Astrocyte (in vitro differentiated cells and primary cell): ENCODE measurements around the gene GMDS. TPM values are rescaled to one million over a fixed set of nuclear protein-coding genes. Genes with fewer than 3 reads are reported as not detected.

Experiments
- DNase-seq: peaks from one replicate; pipeline ENCODE4 v3.0.0-alpha.2; 2010; ENCODE audit warnings: low read depth
- FAIRE-seq: peaks from 2 replicates; lab custom pipeline; 2011; peaks lifted over from hg19 to GRCh38; lab: Jason Lieb, UNC
- H2AFZ ChIP-seq: 2 replicates; pipeline ENCODE4 v1.6.0; 2012; ENCODE audit warnings: low read depth, low read length, inconsistent platforms
- H3K27ac ChIP-seq: 2 replicates; pipeline ENCODE4 v1.5.1; 2011; ENCODE audit warnings: low read depth, low read length, inconsistent platforms
- H3K27me3 ChIP-seq: 2 replicates; pipeline ENCODE4 v1.6.0; 2011; ENCODE audit warnings: low read length, inconsistent platforms; ENCODE audit not compliant: insufficient read depth
- H3K36me3 ChIP-seq: 2 replicates; pipeline ENCODE4 v1.5.1; 2011; ENCODE audit warnings: low read length, inconsistent platforms; ENCODE audit not compliant: insufficient read depth
- H3K4me1 ChIP-seq: 2 replicates; pipeline ENCODE4 v1.5.1; 2011; ENCODE audit warnings: low read length, inconsistent platforms; ENCODE audit not compliant: insufficient read depth
- H3K4me2 ChIP-seq: 2 replicates; pipeline ENCODE4 v1.6.0; 2012; ENCODE audit warnings: low read length, inconsistent platforms
- H3K4me3 ChIP-seq: 2 replicates; pipeline ENCODE4 v1.5.1; 2011; ENCODE audit warnings: low read depth, mild to moderate bottlenecking, low read length, inconsistent platforms; ENCODE audit not compliant: insufficient read depth
- H3K79me2 ChIP-seq: 2 replicates; pipeline ENCODE4 v1.6.0; 2012; ENCODE audit warnings: mild to moderate bottlenecking, low read length, inconsistent platforms; ENCODE audit not compliant: insufficient read depth
- H3K9ac ChIP-seq: 2 replicates; pipeline ENCODE4 v1.6.0; 2012; ENCODE audit warnings: mild to moderate bottlenecking, low read length, inconsistent platforms
- H3K9me3 ChIP-seq: 2 replicates; pipeline ENCODE4 v1.5.1; 2012; ENCODE audit warnings: low read depth, mild to moderate bottlenecking, low read length, inconsistent platforms; ENCODE audit not compliant: insufficient read depth
- H4K20me1 ChIP-seq: 2 replicates; pipeline ENCODE4 v1.6.0; 2012; ENCODE audit warnings: low read length, inconsistent platforms; ENCODE audit not compliant: insufficient read depth
- H3K27ac Mint-ChIP-seq: one replicate; pipeline ENCODE4 v1.8.0; 2021; ENCODE audit warnings: mild to moderate bottlenecking, mixed read lengths; ENCODE audit not compliant: unreplicated experiment
- H3K27me3 Mint-ChIP-seq: one replicate; pipeline ENCODE4 v1.8.0; 2021; ENCODE audit warnings: low read depth, mixed read lengths; ENCODE audit not compliant: unreplicated experiment
- H3K36me3 Mint-ChIP-seq: one replicate; pipeline ENCODE4 v1.8.0; 2021; ENCODE audit warnings: low read depth, mixed read lengths; ENCODE audit not compliant: unreplicated experiment
- H3K4me1 Mint-ChIP-seq: one replicate; pipeline ENCODE4 v1.8.0; 2021; ENCODE audit warnings: low read depth, mixed read lengths; ENCODE audit not compliant: unreplicated experiment
- H3K4me3 Mint-ChIP-seq: one replicate; pipeline ENCODE4 v1.8.0; 2021; ENCODE audit warnings: mild to moderate bottlenecking, moderate library complexity, mixed read lengths; ENCODE audit not compliant: unreplicated experiment
- H3K9me3 Mint-ChIP-seq: one replicate; pipeline ENCODE4 v1.8.0; 2021; ENCODE audit warnings: mild to moderate bottlenecking, mixed read lengths; ENCODE audit not compliant: unreplicated experiment
- CTCF ChIP-seq: IDR thresholded peaks from 2 replicates; pipeline ENCODE4 v1.5.1; 2011; ENCODE audit warnings: low read depth, mild to moderate bottlenecking, inconsistent platforms, low read length, moderate library complexity; ENCODE audit not compliant: insufficient read depth
- EZH2 ChIP-seq: IDR thresholded peaks from 2 replicates; pipeline ENCODE4 v1.6.1; 2012; ENCODE audit warnings: mild to moderate bottlenecking, low read length, inconsistent platforms; ENCODE audit not compliant: insufficient read depth
- total RNA-seq: library from RNA; stranded (reverse); gene quantifications from 2 replicates; pipeline ENCODE4 v1.2.1, GENCODE V29; 2021

The GMDS gene
- total RNA-seq, 1 donor from 2014 or later, result 9.4 TPM

GRCh38 chr6:2073476-2073875, 171.9 kb downstream of the GMDS start:
- TF ChIP-seq EZH2 (no peak), CTCF (no peak)

DNA sequence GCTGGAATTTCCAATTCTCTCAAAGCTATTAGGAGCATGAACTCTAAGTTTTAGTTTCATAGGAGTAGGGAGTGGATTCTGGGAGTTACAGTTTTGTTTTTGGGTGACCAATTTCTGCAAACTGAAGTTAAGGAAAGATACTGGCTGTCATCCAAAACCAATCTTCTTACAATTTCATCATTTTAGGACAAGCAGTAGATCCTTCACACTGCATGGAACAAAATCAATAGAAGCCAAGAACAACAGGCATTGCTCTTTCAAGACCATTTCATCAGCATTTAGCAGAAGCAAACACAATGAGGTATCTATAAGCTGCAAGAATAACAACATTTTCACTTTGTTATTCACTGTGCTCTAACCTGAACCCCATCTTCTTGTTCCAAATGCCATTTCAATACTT, 173.0 kb downstream of the GMDS start:
- Histone ChIP-seq H3K9me3 (no peaks in the 10 kb centered on the region), H3K79me2 (no peaks in the 10 kb centered on the region), H3K27me3 (no peaks in the 10 kb centered on the region), H3K4me2 (no peak overlapping the region), H4K20me1 (no peaks in the 10 kb centered on the region), H3K27ac (no peak overlapping the region), H3K9ac (no peak overlapping the region), H3K4me3 (no peak overlapping the region), H3K4me1 (no peaks in the 10 kb centered on the region), H2AFZ (no peak overlapping the region), H3K36me3 (no peaks in the 10 kb centered on the region)
- TF ChIP-seq EZH2 (no peak), CTCF (no peak)
- no peaks in the 10 kb centered on the region for H3K36me3 Mint-ChIP-seq
- no peaks in the 10 kb centered on the region for H3K27me3 Mint-ChIP-seq
- peaks cover 3% of the 10 kb centered on the region for H3K4me1 Mint-ChIP-seq
- H3K9me3 Mint-ChIP-seq, result peaks cover 2% of the 10 kb centered on the region
- H3K27ac Mint-ChIP-seq, result no peak overlapping the region
- peak; percentile 2 for DNase-seq
- no peak for FAIRE-seq
- no peak overlapping the region for H3K4me3 Mint-ChIP-seq

More at GRCh38 chr6:2073476-2073875, 171.9 kb downstream of the GMDS start:
- Mint-ChIP-seq H3K4me3 (no peak overlapping the region), H3K4me1 (peaks cover 3% of the 10 kb centered on the region), H3K27ac (no peak overlapping the region), H3K9me3 (peaks cover 2% of the 10 kb centered on the region), H3K36me3 (no peaks in the 10 kb centered on the region), H3K27me3 (no peaks in the 10 kb centered on the region)
- no peaks in the 10 kb centered on the region for H3K79me2 ChIP-seq
- H3K4me1 ChIP-seq, result no peaks in the 10 kb centered on the region
- H3K4me2 ChIP-seq, result no peak overlapping the region
- no peak overlapping the region for H3K4me3 ChIP-seq
- no peaks in the 10 kb centered on the region for H4K20me1 ChIP-seq
- FAIRE-seq (no peak), DNase-seq (no peak)
- no peak overlapping the region for H3K27ac ChIP-seq
- H3K36me3 ChIP-seq, result no peaks in the 10 kb centered on the region
- no peak overlapping the region for H3K9ac ChIP-seq
- H3K9me3 ChIP-seq, result no peaks in the 10 kb centered on the region
- no peaks in the 10 kb centered on the region for H3K27me3 ChIP-seq
- H2AFZ ChIP-seq, result no peak overlapping the region

DNA sequence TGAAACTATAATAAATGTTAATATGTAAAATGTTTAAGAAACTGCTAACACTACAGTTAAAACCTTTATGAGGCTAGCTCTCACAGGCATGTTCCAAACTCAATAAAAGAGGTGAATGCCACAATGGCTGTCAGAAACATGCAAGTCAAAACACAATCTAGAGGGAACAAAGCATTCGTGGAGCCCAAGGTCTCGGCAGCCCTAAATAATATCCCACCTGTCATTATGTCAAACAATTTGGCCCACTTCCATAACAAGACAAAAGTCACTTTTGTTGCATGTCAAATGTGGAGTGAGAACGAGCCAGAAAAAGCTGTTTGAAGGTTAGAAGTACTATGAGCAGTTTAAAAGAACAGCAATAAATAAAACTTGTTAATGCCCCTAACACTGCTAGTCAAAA, 181.9 kb downstream of the GMDS start:
- Mint-ChIP-seq H3K27ac (no peak overlapping the region), H3K4me1 (no peaks in the 10 kb centered on the region), H3K9me3 (peaks cover under 1% of the 10 kb centered on the region), H3K4me3 (no peak overlapping the region), H3K36me3 (no peaks in the 10 kb centered on the region), H3K27me3 (no peaks in the 10 kb centered on the region)
- Histone ChIP-seq H3K9me3 (no peaks in the 10 kb centered on the region), H3K27ac (no peak overlapping the region), H4K20me1 (no peaks in the 10 kb centered on the region), H3K27me3 (no peaks in the 10 kb centered on the region), H3K9ac (no peak overlapping the region), H3K79me2 (no peaks in the 10 kb centered on the region), H3K36me3 (no peaks in the 10 kb centered on the region), H3K4me3 (no peak overlapping the region), H3K4me1 (peaks cover 3% of the 10 kb centered on the region), H3K4me2 (no peak overlapping the region), H2AFZ (no peak overlapping the region)
- DNase-seq (no peak), FAIRE-seq (no peak)
- TF ChIP-seq CTCF (no peak), EZH2 (no peak)
